HG02763 (cell line): ENCODE measurements around the gene SPEG.

Experiments
- ATAC-seq: cut with Tn5 transposase; IDR thresholded peaks from one replicate; pipeline ENCODE4 v1.9.1; 2021; ENCODE audit warnings: mild to moderate bottlenecking, moderate library complexity; ENCODE audit not compliant: unreplicated experiment

SPEG gene

DNA sequence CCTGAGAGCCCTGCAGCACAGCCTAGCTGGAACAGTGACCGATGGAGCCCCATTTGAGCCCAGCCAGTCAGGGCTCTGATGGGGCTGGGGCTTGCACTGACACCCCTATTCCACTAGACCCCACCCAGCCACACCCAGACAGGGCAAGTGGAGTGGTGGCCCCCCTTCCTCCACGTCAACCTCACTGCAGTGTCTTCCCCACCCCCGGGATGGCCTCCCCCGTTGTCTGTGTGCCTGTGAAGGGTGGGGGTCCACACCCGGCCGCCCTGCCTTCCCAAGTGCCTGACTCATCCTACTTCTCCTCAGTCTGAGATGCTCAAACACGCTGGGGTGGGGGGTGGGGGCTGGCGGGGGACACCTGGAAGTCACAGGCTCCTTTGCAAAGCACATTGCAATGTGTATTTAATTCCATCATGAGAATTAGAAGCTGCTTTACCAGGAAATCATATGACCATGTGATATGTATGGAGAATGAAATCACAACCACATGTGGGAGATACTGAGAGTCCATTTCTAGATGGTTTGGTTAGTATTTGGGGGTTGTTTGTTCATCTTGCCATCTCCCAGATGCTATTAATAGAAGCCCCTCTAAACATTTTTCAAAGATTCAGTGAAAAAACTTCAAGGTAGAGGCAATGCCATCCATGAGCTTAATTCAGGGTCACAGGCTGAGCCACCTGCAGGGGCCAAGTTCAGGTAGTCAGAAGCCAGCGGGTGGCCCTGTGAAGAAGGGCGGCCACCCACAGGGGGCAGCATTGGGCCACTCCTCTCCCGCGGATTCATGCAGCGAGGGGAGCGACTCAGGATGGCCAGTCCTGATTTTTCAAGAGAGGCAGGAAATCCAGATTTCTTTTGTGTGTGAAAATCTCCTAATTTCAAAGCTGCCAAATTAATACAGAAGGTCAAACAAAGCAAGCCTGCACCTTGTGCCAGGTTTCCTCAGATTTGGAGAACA is 41.3 kb downstream of the SPEG start:
- ATAC-seq = no peak

- ATAC-seq = no peak
These were observed 42.1 kb downstream of the SPEG start for GRCh38 chr2:219476652-219477151.

- ATAC-seq = no peak
These were observed 42.5 kb downstream of the SPEG start for GRCh38 chr2:219477179-219477578.

DNA sequence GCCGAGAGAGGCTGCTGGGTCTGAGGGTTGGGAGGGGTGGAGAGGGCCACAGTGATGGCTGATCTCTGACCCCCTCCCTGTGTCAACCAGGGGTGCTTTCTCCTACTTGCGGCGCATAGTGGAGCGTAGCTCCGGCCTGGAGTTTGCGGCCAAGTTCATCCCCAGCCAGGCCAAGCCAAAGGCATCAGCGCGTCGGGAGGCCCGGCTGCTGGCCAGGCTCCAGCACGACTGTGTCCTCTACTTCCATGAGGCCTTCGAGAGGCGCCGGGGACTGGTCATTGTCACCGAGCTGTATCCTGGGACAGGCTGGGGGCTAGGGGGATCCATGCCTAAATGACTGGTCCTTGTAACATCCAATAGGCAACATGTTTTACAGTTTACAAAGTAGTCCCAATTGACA is 43.2 kb downstream of the SPEG start:
- no peak for ATAC-seq

DNA sequence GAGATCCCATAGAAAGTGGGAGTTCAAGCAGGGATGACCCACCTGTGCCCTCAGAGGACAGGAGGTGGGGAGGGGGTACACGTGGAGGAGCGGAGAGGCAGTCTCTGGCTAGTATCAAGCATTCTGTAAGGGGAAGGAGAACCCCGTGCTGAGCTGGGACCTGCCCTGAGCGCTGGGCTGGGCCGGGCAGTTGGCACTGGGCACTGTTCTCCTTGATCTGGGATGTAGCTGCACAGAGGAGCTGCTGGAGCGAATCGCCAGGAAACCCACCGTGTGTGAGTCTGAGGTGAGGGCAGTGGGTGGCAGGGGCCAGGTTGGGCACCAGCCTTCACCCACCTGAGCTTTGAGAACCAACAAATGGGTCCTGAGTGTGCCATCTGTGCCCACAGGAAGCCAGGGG is 44.3 kb downstream of the SPEG start:
- ATAC-seq = no peak

DNA sequence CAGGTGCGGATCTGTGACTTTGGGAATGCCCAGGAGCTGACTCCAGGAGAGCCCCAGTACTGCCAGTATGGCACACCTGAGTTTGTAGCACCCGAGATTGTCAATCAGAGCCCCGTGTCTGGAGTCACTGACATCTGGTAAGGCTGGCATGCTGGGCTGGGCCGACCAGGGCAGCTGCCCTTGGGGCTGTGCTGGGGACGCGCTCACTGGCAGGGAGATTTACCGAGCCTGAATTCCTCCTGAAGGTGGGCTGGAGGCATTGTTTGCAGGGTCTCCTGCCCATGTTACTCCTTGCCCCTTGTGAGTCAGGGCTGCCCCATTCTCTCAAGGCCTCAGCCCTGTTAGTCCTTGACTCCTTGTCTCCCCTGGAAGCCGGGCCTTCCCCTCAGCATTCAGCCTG is 45.4 kb downstream of the SPEG start:
- no peak for ATAC-seq

- ATAC-seq = no peak
These were observed 48.2 kb downstream of the SPEG start for GRCh38 chr2:219482674-219483405.

- ATAC-seq = no peak
These were observed 49.1 kb downstream of the SPEG start for GRCh38 chr2:219483451-219484342.

GRCh38 chr2:219484343-219485200 is 49.9 kb downstream of the SPEG start:
- ATAC-seq = no peak

- no peak for ATAC-seq
These were observed 50.5 kb downstream of the SPEG start for GRCh38 chr2:219485201-219485580.

DNA sequence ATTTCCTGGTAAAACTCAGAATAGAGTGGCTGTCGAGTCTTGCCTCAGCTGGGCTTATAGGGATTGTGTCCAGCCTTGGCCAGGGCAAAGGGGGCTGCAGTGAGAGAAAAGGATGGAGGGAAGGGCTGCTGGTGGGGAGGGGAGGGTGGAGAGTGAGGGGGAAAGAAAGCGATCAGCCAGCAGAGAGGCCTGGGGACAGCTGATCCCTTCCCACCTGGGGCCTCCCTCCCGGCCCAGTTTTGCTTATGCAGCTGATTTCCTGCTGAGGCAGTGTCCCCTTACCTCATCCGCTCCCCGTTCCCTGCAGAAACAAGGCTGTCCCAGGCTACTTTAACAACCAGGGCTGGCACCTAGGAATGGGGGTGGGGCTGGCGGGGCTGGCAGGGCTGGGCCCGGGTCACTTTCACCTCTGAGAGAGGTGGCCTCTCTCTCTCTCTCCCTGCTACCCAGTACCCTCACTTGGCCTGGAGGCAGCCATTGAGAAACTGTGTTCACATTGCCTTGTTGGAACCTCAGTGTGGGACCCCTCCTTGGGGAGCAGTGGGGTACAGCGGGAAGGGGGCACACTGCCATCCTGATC is 51.8 kb downstream of the SPEG start:
- ATAC-seq = no peak

DNA sequence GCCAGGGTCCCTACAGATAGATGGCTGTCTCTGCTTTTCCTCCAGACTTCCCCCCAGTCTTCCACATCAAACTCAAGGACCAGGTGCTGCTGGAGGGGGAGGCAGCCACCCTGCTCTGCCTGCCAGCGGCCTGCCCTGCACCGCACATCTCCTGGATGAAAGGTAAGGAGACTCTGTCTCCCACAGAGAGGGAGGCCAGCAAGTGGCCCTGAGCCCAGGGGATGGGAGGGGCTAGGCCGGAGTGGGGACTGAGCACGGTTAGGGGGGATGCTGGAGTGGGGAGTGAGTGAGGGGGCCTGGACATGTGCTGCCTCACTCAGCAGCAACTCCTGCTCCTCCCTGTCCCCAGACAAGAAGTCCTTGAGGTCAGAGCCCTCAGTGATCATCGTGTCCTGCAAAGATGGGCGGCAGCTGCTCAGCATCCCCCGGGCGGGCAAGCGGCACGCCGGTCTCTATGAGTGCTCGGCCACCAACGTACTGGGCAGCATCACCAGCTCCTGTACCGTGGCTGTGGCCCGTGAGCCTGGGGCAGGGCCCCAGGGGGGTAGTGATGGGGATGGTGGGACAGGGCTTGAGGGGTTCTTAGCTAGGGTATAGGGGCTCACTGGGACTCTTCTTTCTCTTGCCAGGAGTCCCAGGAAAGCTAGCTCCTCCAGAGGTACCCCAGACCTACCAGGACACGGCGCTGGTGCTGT is 53.7 kb downstream of the SPEG start:
- no peak for ATAC-seq

- ATAC-seq = no peak
These were observed 54.2 kb downstream of the SPEG start for GRCh38 chr2:219488844-219489194.

DNA sequence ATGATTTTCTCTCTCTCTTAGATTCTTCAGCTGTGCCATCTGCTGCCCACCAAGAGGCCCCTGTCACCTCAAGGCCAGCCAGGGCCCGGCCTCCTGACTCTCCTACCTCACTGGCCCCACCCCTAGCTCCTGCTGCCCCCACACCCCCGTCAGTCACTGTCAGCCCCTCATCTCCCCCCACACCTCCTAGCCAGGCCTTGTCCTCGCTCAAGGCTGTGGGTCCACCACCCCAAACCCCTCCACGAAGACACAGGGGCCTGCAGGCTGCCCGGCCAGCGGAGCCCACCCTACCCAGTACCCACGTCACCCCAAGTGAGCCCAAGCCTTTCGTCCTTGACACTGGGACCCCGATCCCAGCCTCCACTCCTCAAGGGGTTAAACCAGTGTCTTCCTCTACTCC is 54.7 kb downstream of the SPEG start:
- no peak for ATAC-seq

- ATAC-seq = no peak
These were observed 55.5 kb downstream of the SPEG start for GRCh38 chr2:219490186-219490585.

- ATAC-seq = no peak
These were observed 56.0 kb downstream of the SPEG start for GRCh38 chr2:219490600-219491130.

DNA sequence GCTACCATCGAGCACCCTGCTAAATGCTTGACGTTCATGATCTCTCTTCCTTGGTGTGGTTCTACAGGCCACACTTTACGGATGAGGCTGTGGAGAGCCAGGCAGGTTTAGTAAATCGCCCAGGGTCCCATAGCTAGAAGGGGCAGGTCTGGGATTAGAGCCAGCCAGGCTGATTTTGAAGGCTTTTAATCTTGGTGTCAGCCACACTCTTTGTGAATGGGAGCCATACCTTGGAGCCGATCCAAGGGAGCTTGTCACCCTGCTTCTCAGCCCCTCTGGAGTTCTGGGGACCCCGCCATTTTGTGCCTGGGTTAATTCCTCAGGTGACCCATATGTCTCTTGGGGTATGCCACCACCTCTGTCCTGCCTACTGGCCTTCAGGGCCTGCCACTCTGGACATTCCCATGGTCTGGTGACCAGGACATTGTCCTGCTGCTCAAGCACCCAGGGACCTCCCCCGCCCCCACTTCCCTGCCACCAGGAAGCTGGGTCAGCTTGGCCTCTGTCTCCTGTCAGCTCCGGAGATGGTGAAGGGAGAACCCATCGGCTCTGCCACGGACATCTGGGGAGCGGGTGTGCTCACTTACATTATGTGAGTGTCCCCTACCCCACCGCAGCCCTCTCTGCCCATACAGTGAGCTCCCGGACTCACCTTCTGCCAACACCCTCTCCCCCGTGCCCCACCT is 56.8 kb downstream of the SPEG start:
- ATAC-seq = no peak

DNA sequence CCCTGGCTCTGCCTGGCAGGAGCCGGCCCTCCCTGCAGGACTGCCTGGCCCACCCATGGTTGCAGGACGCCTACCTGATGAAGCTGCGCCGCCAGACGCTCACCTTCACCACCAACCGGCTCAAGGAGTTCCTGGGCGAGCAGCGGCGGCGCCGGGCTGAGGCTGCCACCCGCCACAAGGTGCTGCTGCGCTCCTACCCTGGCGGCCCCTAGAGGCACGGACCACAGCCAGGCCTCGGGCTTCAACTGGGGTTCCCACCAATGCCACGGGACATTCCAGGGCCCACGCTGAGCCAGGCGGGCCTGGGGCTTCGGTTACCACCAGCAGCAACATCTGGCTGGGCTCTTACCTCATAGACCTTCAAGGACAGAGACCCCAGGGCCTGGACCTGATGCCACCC is 57.9 kb downstream of the SPEG start:
- no peak for ATAC-seq
